HG02571 (cell line): ENCODE measurements around the gene STAB1.

Source experiments
- ATAC-seq: cut with Tn5 transposase; IDR thresholded peaks from one replicate; pipeline ENCODE4 v1.9.1; 2021; ENCODE audit warnings: mild to moderate bottlenecking, moderate library complexity; ENCODE audit not compliant: unreplicated experiment

The STAB1 gene

GRCh38 chr3:52557011-52557960 lies 62.1 kb downstream of the STAB1 start:
- ATAC-seq, result no peak

- no peak for ATAC-seq
Measured at GRCh38 chr3:52558436-52558835, 63.3 kb downstream of the STAB1 start.

GRCh38 chr3:52561028-52561747 lies 66.0 kb downstream of the STAB1 start:
- ATAC-seq, result no peak

- ATAC-seq, result no peak
Measured at GRCh38 chr3:52563984-52564383, 68.8 kb downstream of the STAB1 start.

GRCh38 chr3:52568069-52568468 lies 72.9 kb downstream of the STAB1 start:
- ATAC-seq, result no peak

- no peak for ATAC-seq
Measured at GRCh38 chr3:52570076-52570475, 74.9 kb downstream of the STAB1 start.

GRCh38 chr3:52572221-52572620 lies 77.1 kb downstream of the STAB1 start:
- no peak for ATAC-seq
